DOHH2 (cell line): ENCODE data around the gene HMX1.

ENCODE experiments used
- H3F3A ChIP-seq: fragments of 200-600 bp; sonication (generic), shearing (Covaris generic); 2 replicates; pipeline ENCODE4 v1.6.0; 2016; ENCODE audit warnings: antibody characterized with exemption, mild to moderate bottlenecking; ENCODE audit not compliant: control insufficient read depth, insufficient read depth
- H3K27ac ChIP-seq: fragments of 200-600 bp; sonication (generic); 2 replicates; pipeline ENCODE4 v1.5.1; 2014; ENCODE audit warnings: low read depth, mild to moderate bottlenecking, low read length, moderate library complexity
- H3K27me3 ChIP-seq: fragments of 200-600 bp; sonication (generic); 2 replicates; pipeline ENCODE4 v1.6.1; 2014; ENCODE audit warnings: mild to moderate bottlenecking, low read length, mixed read lengths; ENCODE audit not compliant: control insufficient read depth
- H3K36me3 ChIP-seq: fragments of 200-600 bp; sonication (generic); 2 replicates; pipeline ENCODE4 v1.6.1; 2014; ENCODE audit warnings: mild to moderate bottlenecking, low read length, moderate library complexity, mixed read lengths; ENCODE audit not compliant: control insufficient read depth
- H3K4me1 ChIP-seq: fragments of 200-600 bp; sonication (generic); 2 replicates; pipeline ENCODE4 v1.6.1; 2014; ENCODE audit warnings: mild to moderate bottlenecking, low read length, mixed read lengths; ENCODE audit not compliant: control insufficient read depth
- H3K4me2 ChIP-seq: fragments of 200-600 bp; sonication (generic); 2 replicates; pipeline ENCODE4 v1.6.0; 2014; ENCODE audit warnings: mild to moderate bottlenecking, low read length, moderate library complexity
- H3K4me3 ChIP-seq: fragments of 200-600 bp; sonication (generic); 2 replicates; pipeline ENCODE4 v1.5.1; 2014; ENCODE audit warnings: mild to moderate bottlenecking, low read length, mixed read lengths
- H3K79me2 ChIP-seq: fragments of 200-600 bp; sonication (generic); 2 replicates; pipeline ENCODE4 v1.6.1; 2014; ENCODE audit warnings: mild to moderate bottlenecking, low read length, mixed read lengths; ENCODE audit not compliant: control insufficient read depth
- H3K9me2 ChIP-seq: fragments of 200-600 bp; sonication (generic); replicated peaks from 2 replicates; pipeline ENCODE4 v1.6.1; 2014; ENCODE audit warnings: mild to moderate bottlenecking, low read length, mixed read lengths; ENCODE audit not compliant: control insufficient read depth
- H3K9me3 ChIP-seq: fragments of 200-600 bp; sonication (generic); 2 replicates; pipeline ENCODE4 v1.6.1; 2014; ENCODE audit warnings: antibody characterized with exemption, low read length, mixed read lengths; ENCODE audit not compliant: control insufficient read depth, insufficient read depth
- H4K20me1 ChIP-seq: fragments of 200-600 bp; sonication (generic); 2 replicates; pipeline ENCODE4 v1.6.0; 2014; ENCODE audit warnings: low read depth, mild to moderate bottlenecking, antibody characterized with exemption, low read length, moderate library complexity; ENCODE audit not compliant: control insufficient read depth, insufficient read depth
- CTCF ChIP-seq: fragments of 200-600 bp; sonication (generic); IDR thresholded peaks from one replicate; pipeline ENCODE4 v1.5.1; 2014; ENCODE audit warnings: antibody characterized with exemption, mild to moderate bottlenecking, low read depth, low read length; ENCODE audit not compliant: poor library complexity, severe bottlenecking
- EZH2phosphoT487 ChIP-seq: fragments of 200-600 bp; sonication (generic); IDR thresholded peaks from 2 replicates; pipeline ENCODE4 v1.6.1; 2017; ENCODE audit warnings: borderline replicate concordance, mild to moderate bottlenecking, antibody characterized with exemption, low read length, moderate library complexity, mixed read lengths

The HMX1 gene

GRCh38 chr4:8835521-8836365 is 35.9 kb downstream of the HMX1 start:
- H3K4me1 ChIP-seq: no peaks in the 10 kb centered on the region
- no peak overlapping the region for H3K27ac ChIP-seq
- H3K36me3 ChIP-seq: no peaks in the 10 kb centered on the region
- no peaks in the 10 kb centered on the region for H3K9me3 ChIP-seq
- H3K4me2 ChIP-seq: no peak overlapping the region
- no peaks in the 10 kb centered on the region for H3K9me2 ChIP-seq
- no peak overlapping the region for H3K4me3 ChIP-seq
- TF ChIP-seq CTCF (no peak), EZH2phosphoT487 (no peak)
- H3K27me3 ChIP-seq: no peaks in the 10 kb centered on the region
- no peaks in the 10 kb centered on the region for H3F3A ChIP-seq
- H3K79me2 ChIP-seq: no peaks in the 10 kb centered on the region
- H4K20me1 ChIP-seq: no peaks in the 10 kb centered on the region

- Histone ChIP-seq H3K4me1 (no peaks in the 10 kb centered on the region), H3K36me3 (no peaks in the 10 kb centered on the region), H3F3A (no peaks in the 10 kb centered on the region), H3K4me2 (no peak overlapping the region), H3K9me2 (no peaks in the 10 kb centered on the region), H3K27ac (no peak overlapping the region), H3K27me3 (no peaks in the 10 kb centered on the region), H3K79me2 (no peaks in the 10 kb centered on the region), H4K20me1 (no peaks in the 10 kb centered on the region), H3K4me3 (no peak overlapping the region), H3K9me3 (no peaks in the 10 kb centered on the region)
- TF ChIP-seq EZH2phosphoT487: no peak
- TF ChIP-seq CTCF: no peak
Observed at GRCh38 chr4:8834681-8835220, 36.9 kb downstream of the HMX1 start.

GRCh38 chr4:8832113-8832915 is 39.3 kb downstream of the HMX1 start:
- Histone ChIP-seq H3F3A (no peaks in the 10 kb centered on the region), H3K4me3 (no peak overlapping the region), H3K27ac (no peak overlapping the region), H3K79me2 (no peaks in the 10 kb centered on the region), H3K9me2 (no peaks in the 10 kb centered on the region), H3K27me3 (no peaks in the 10 kb centered on the region), H3K9me3 (no peaks in the 10 kb centered on the region), H3K4me2 (no peak overlapping the region), H3K36me3 (no peaks in the 10 kb centered on the region), H4K20me1 (no peaks in the 10 kb centered on the region), H3K4me1 (no peaks in the 10 kb centered on the region)
- TF ChIP-seq CTCF (no peak), EZH2phosphoT487 (no peak)
